HG02870 (cell line): ENCODE data around the gene SLC26A3.

ENCODE experiments used
- ATAC-seq: cut with Tn5 transposase; IDR thresholded peaks from one replicate; pipeline ENCODE4 v1.9.1; 2021; ENCODE audit warnings: mild to moderate bottlenecking, moderate library complexity; ENCODE audit not compliant: unreplicated experiment

Gene SLC26A3

GRCh38 chr7:107816011-107816566, 13.1 kb upstream of the SLC26A3 start:
- no peak for ATAC-seq

GRCh38 chr7:107815254-107815882, 12.3 kb upstream of the SLC26A3 start:
- ATAC-seq, result peak; percentile 75

- ATAC-seq, result no peak
These were observed 10.5 kb upstream of the SLC26A3 start for GRCh38 chr7:107813524-107813923.

GRCh38 chr7:107811934-107812333, 8.9 kb upstream of the SLC26A3 start:
- no peak for ATAC-seq

GRCh38 chr7:107810626-107811025, 7.6 kb upstream of the SLC26A3 start:
- ATAC-seq, result no peak

- ATAC-seq, result no peak
These were observed 6.2 kb upstream of the SLC26A3 start for GRCh38 chr7:107809179-107809578.

GRCh38 chr7:107799647-107800264, 3.3 kb downstream of the SLC26A3 start:
- no peak for ATAC-seq

GRCh38 chr7:107792364-107792763, 10.7 kb downstream of the SLC26A3 start:
- no peak for ATAC-seq

- ATAC-seq, result no peak
These were observed 13.4 kb downstream of the SLC26A3 start for GRCh38 chr7:107789647-107790046.

GRCh38 chr7:107788662-107789061, 14.4 kb downstream of the SLC26A3 start:
- no peak for ATAC-seq

GRCh38 chr7:107788216-107788615, 14.8 kb downstream of the SLC26A3 start:
- ATAC-seq, result no peak

- no peak for ATAC-seq
These were observed 17.1 kb downstream of the SLC26A3 start for GRCh38 chr7:107785926-107786325.

GRCh38 chr7:107785170-107785569, 17.9 kb downstream of the SLC26A3 start:
- ATAC-seq, result no peak

- no peak for ATAC-seq
These were observed 19.4 kb downstream of the SLC26A3 start for GRCh38 chr7:107783648-107784047.

- no peak for ATAC-seq
These were observed 20.6 kb downstream of the SLC26A3 start for GRCh38 chr7:107782374-107782773.

GRCh38 chr7:107779647-107780099, 23.4 kb downstream of the SLC26A3 start:
- ATAC-seq, result no peak

- ATAC-seq, result no peak
These were observed 24.7 kb downstream of the SLC26A3 start for GRCh38 chr7:107778283-107778682.

- no peak for ATAC-seq
These were observed 25.3 kb downstream of the SLC26A3 start for GRCh38 chr7:107777702-107778101.

GRCh38 chr7:107773027-107773426, 30.0 kb downstream of the SLC26A3 start:
- ATAC-seq, result no peak

GRCh38 chr7:107768263-107768662, 34.8 kb downstream of the SLC26A3 start:
- ATAC-seq, result no peak

GRCh38 chr7:107767391-107767790, 35.6 kb downstream of the SLC26A3 start:
- no peak for ATAC-seq

GRCh38 chr7:107758667-107759066, 44.4 kb downstream of the SLC26A3 start:
- no peak for ATAC-seq
